ENCODE results near the gene PLA2G7.
"Not testable (repeated sequence)": the region's sequence is repeated elsewhere in the genome, so short reads cannot be mapped to it uniquely, and the experiment has no call there.

PLA2G7 gene

DNA sequence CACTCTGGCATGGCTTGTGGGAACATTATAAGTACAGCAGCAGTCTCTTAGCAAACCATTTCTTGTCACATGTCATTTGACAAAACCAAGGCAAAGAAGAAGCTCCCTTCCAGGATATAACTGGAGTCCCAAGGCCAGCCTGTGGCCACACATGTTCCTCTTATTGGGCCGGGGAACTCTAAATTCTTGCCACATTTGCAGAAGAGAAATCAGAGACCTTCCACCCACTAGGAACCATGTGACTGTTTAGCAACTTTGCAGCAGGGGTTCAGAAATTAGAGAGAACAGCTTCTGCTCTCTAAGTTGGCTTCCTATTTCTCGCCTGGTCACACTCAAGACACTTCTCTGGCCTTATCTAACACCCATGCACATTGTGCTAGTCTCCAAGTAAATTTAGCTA, 37.6 kb upstream of the PLA2G7 start:
- H2BK15ac ChIP-seq (ENCODE audit: low read depth, poor library complexity, severe bottlenecking): no peak overlapping the region
- H3K27ac ChIP-seq (ENCODE audit: low read length, poor library complexity, severe bottlenecking): no peak overlapping the region
- no peak overlapping the region for H2BK12ac ChIP-seq (ENCODE audit: low read length in 2 of 2)
- H3K4me3 ChIP-seq (ENCODE audit: insufficient read depth in 1 of 2, low read depth in 1 of 2, low read length in 2 of 2): no peak overlapping the region
- no peak overlapping the region for H3K4ac ChIP-seq (ENCODE audit: low read depth in 1 of 2, low read length in 2 of 2)
- peaks cover 0 to 2% of the 10 kb centered on the region in 2 experiments for H3K27me3 ChIP-seq (ENCODE audit: control insufficient read depth in 1 of 2, insufficient read depth in 1 of 2, low read length in 2 of 2)
- no peaks in the 10 kb centered on the region for H3K9me3 ChIP-seq (ENCODE audit: control insufficient read depth, low read length)
- H3K23ac ChIP-seq (ENCODE audit: low read length in 2 of 2): no peak overlapping the region
- H3K79me1 ChIP-seq (replicated peaks; ENCODE audit: low read length, poor library complexity, severe bottlenecking): no peaks in the 10 kb centered on the region
- no peaks in the 10 kb centered on the region for H3K36me3 ChIP-seq (ENCODE audit: control insufficient read depth in 1 of 2, insufficient read depth in 2 of 2, low read depth in 1 of 2, low read length in 2 of 2)
- no peak overlapping the region for H2BK120ac ChIP-seq (ENCODE audit: low read depth, low read length)
- 47% methylated on average over 2 of the region's 2 CpGs for WGBS
- no peak overlapping the region for H2BK5ac ChIP-seq (ENCODE audit: low read depth, low read length, poor library complexity, severe bottlenecking)
- no peak overlapping the region for H4K8ac ChIP-seq (ENCODE audit: low read length)
- H3K9ac ChIP-seq (ENCODE audit: low read length): no peak overlapping the region
- H4K91ac ChIP-seq (ENCODE audit: low read length): no peak overlapping the region
- no peak overlapping the region for H3K14ac ChIP-seq (ENCODE audit: low read length in 2 of 2)
- no peaks in the 10 kb centered on the region for H3K4me1 ChIP-seq (ENCODE audit: control insufficient read depth, insufficient read depth, low read depth, low read length)
- H3K18ac ChIP-seq (ENCODE audit: low read depth in 1 of 2, low read length in 2 of 2): no peak overlapping the region
- no peak for DNase-seq
- H2AK5ac ChIP-seq (ENCODE audit: low read length, severe bottlenecking): no peak overlapping the region
- no peak overlapping the region for H3K4me2 ChIP-seq (ENCODE audit: low read length, poor library complexity, severe bottlenecking)
- no peak overlapping the region for H2AFZ ChIP-seq (ENCODE audit: low read depth, low read length)

DNA sequence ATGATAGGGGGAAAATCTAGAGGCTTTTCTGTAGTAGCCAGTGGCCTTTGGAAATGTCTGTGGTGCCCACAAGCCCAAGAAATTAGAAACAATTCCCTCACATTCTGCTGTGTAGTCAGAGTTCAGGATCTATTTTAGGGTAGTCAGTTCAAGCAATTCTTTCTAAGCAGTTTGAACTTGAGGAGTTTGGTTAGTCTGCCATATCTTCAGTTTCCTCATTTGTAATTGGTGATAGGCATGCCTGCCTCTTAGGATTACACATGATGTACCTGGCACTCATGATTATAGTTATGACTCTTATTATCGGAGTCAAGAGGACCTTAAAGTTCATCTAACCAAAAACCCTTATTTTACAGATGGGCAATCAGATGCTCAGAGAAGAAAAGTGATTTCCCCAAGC, 36.8 kb upstream of the PLA2G7 start:
- Histone ChIP-seq H3K14ac (ENCODE audit: low read length in 2 of 2) (no peak overlapping the region), H3K4me2 (ENCODE audit: low read length, poor library complexity, severe bottlenecking) (no peak overlapping the region), H2BK12ac (ENCODE audit: low read length in 2 of 2) (no peak overlapping the region), H2AK5ac (ENCODE audit: low read length, severe bottlenecking) (no peak overlapping the region), H3K27ac (ENCODE audit: low read length, poor library complexity, severe bottlenecking) (no peak overlapping the region), H3K4ac (ENCODE audit: low read depth in 1 of 2, low read length in 2 of 2) (no peak overlapping the region), H4K91ac (ENCODE audit: low read length) (no peak overlapping the region), H3K23ac (ENCODE audit: low read length in 2 of 2) (no peak overlapping the region), H3K9me3 (ENCODE audit: control insufficient read depth, low read length) (no peaks in the 10 kb centered on the region), H3K18ac (ENCODE audit: low read depth in 1 of 2, low read length in 2 of 2) (no peak overlapping the region), H3K36me3 (ENCODE audit: control insufficient read depth in 1 of 2, insufficient read depth in 2 of 2, low read depth in 1 of 2, low read length in 2 of 2) (no peaks in the 10 kb centered on the region), H2BK15ac (ENCODE audit: low read depth, poor library complexity, severe bottlenecking) (no peak overlapping the region), H3K4me3 (ENCODE audit: insufficient read depth in 1 of 2, low read depth in 1 of 2, low read length in 2 of 2) (no peak overlapping the region), H2BK120ac (ENCODE audit: low read depth, low read length) (no peak overlapping the region), H3K27me3 (ENCODE audit: control insufficient read depth in 1 of 2, insufficient read depth in 1 of 2, low read length in 2 of 2) (peaks cover 0 to 2% of the 10 kb centered on the region in 2 experiments), H2AFZ (ENCODE audit: low read depth, low read length) (no peak overlapping the region), H3K9ac (ENCODE audit: low read length) (no peak overlapping the region), H4K8ac (ENCODE audit: low read length) (no peak overlapping the region), H3K4me1 (ENCODE audit: control insufficient read depth, insufficient read depth, low read depth, low read length) (no peaks in the 10 kb centered on the region), H2BK5ac (ENCODE audit: low read depth, low read length, poor library complexity, severe bottlenecking) (no peak overlapping the region), H3K79me1 (replicated peaks; ENCODE audit: low read length, poor library complexity, severe bottlenecking) (no peaks in the 10 kb centered on the region)
- DNase-seq: no peak
- WGBS: no CpG with 5 or more reads among the region's 1 CpG

DNA sequence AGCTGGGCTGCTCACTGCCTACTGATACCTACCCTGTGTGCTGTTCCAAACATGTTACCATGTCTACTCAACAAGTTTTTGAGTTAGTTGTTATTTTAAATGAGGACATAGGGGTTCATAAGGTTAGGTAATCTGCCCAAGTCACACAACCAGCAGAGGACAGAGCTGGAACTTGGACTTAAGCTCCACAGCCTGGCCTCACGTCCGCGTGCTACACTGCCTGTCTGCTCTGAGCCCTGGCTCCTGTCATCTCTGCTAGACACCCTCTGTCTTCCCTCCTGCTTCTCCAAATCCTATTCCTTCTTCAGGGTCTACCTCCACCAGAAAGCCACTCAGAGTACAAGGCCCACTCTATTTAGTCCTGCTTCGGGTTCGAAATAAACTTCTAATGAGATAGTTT, 29.8 kb upstream of the PLA2G7 start:
- H4K8ac ChIP-seq (ENCODE audit: low read length): no peak overlapping the region
- no peak overlapping the region for H2BK12ac ChIP-seq (ENCODE audit: low read length in 2 of 2)
- no peak overlapping the region for H4K91ac ChIP-seq (ENCODE audit: low read length)
- H3K4me3 ChIP-seq (ENCODE audit: insufficient read depth in 1 of 2, low read depth in 1 of 2, low read length in 2 of 2): no peak overlapping the region
- H2AFZ ChIP-seq (ENCODE audit: low read depth, low read length): no peak overlapping the region
- H3K79me1 ChIP-seq (replicated peaks; ENCODE audit: low read length, poor library complexity, severe bottlenecking): no peaks in the 10 kb centered on the region
- H2AK5ac ChIP-seq (ENCODE audit: low read length, severe bottlenecking): no peak overlapping the region
- H3K4me1 ChIP-seq (ENCODE audit: control insufficient read depth, insufficient read depth, low read depth, low read length): no peaks in the 10 kb centered on the region
- H3K23ac ChIP-seq (ENCODE audit: low read length in 2 of 2): no peak overlapping the region
- no peaks in the 10 kb centered on the region for H3K9me3 ChIP-seq (ENCODE audit: control insufficient read depth, low read length)
- no peak overlapping the region for H2BK15ac ChIP-seq (ENCODE audit: low read depth, poor library complexity, severe bottlenecking)
- no peak overlapping the region for H3K9ac ChIP-seq (ENCODE audit: low read length)
- H3K36me3 ChIP-seq (ENCODE audit: control insufficient read depth in 1 of 2, insufficient read depth in 2 of 2, low read depth in 1 of 2, low read length in 2 of 2): no peaks in the 10 kb centered on the region
- H3K27ac ChIP-seq (ENCODE audit: low read length, poor library complexity, severe bottlenecking): no peak overlapping the region
- H3K4ac ChIP-seq (ENCODE audit: low read depth in 1 of 2, low read length in 2 of 2): no peak overlapping the region
- H3K4me2 ChIP-seq (ENCODE audit: low read length, poor library complexity, severe bottlenecking): no peak overlapping the region
- no peak overlapping the region for H2BK120ac ChIP-seq (ENCODE audit: low read depth, low read length)
- 99% methylated on average over 4 of the region's 5 CpGs for WGBS
- DNase-seq: no peak
- no peak overlapping the region for H2BK5ac ChIP-seq (ENCODE audit: low read depth, low read length, poor library complexity, severe bottlenecking)
- H3K18ac ChIP-seq (ENCODE audit: low read depth in 1 of 2, low read length in 2 of 2): no peak overlapping the region
- peaks cover 0 to 3% of the 10 kb centered on the region in 2 experiments for H3K27me3 ChIP-seq (ENCODE audit: control insufficient read depth in 1 of 2, insufficient read depth in 1 of 2, low read length in 2 of 2)
- no peak overlapping the region for H3K14ac ChIP-seq (ENCODE audit: low read length in 2 of 2)

DNA sequence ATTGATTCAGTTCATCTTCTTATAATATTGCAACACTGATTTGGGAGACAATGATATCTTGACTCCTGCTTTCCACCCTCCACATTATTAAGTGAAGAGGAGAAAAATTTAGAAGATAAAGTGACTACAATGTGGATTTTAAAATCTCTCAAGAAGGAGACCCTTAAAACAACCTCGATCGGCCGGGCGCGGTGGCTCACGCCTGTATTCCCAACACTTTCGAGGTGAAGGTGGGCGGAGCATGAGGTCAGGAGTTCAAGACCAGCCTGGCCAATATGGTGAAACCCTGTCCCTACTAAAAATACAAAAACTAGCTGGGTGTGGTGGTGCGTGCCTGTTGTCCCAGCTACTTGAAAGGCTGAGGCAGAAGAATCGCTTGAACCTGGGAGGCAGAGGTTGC, 29.1 kb upstream of the PLA2G7 start:
- not testable (repeated sequence) for H3K36me3 ChIP-seq (ENCODE audit: control insufficient read depth in 1 of 2, insufficient read depth in 2 of 2, low read depth in 1 of 2, low read length in 2 of 2); H3K4ac ChIP-seq (ENCODE audit: low read depth in 1 of 2, low read length in 2 of 2); H3K79me1 ChIP-seq (replicated peaks; ENCODE audit: low read length, poor library complexity, severe bottlenecking); H2AFZ ChIP-seq (ENCODE audit: low read depth, low read length); H3K4me3 ChIP-seq (ENCODE audit: insufficient read depth in 1 of 2, low read depth in 1 of 2, low read length in 2 of 2); H4K91ac ChIP-seq (ENCODE audit: low read length); H3K4me1 ChIP-seq (ENCODE audit: control insufficient read depth, insufficient read depth, low read depth, low read length); DNase-seq; H3K4me2 ChIP-seq (ENCODE audit: low read length, poor library complexity, severe bottlenecking); H2BK12ac ChIP-seq (ENCODE audit: low read length in 2 of 2); H3K14ac ChIP-seq (ENCODE audit: low read length in 2 of 2); H4K8ac ChIP-seq (ENCODE audit: low read length); H3K9ac ChIP-seq (ENCODE audit: low read length); H3K18ac ChIP-seq (ENCODE audit: low read depth in 1 of 2, low read length in 2 of 2); H2BK5ac ChIP-seq (ENCODE audit: low read depth, low read length, poor library complexity, severe bottlenecking); H3K23ac ChIP-seq (ENCODE audit: low read length in 2 of 2); H3K27ac ChIP-seq (ENCODE audit: low read length, poor library complexity, severe bottlenecking); H2BK120ac ChIP-seq (ENCODE audit: low read depth, low read length); H2AK5ac ChIP-seq (ENCODE audit: low read length, severe bottlenecking); H3K9me3 ChIP-seq (ENCODE audit: control insufficient read depth, low read length); H3K27me3 ChIP-seq (ENCODE audit: control insufficient read depth in 1 of 2, insufficient read depth in 1 of 2, low read length in 2 of 2); H2BK15ac ChIP-seq (ENCODE audit: low read depth, poor library complexity, severe bottlenecking)
- WGBS: 96% methylated on average over 7 of the region's 10 CpGs
